Posterior cingulate gyrus (tissue), 11 donors: ENCODE data around the gene USP8.
"Not testable (repeated sequence)": the region's sequence is repeated elsewhere in the genome, so short reads cannot be mapped to it uniquely, and the experiment has no call there.

ENCODE experiments used
- DNase-seq, 10 donors: peaks; one replicate each; pipeline versions ENCODE4 v3.0.0 to v3.0.0-alpha.2; 2020 to 2021; ENCODE audit warnings: mixed read lengths in 3 of 10
- intact Hi-C: fragments of 100-400 bp; cut with DNase I; formaldehyde crosslinking; loops from one replicate; pipeline ENCODE4 v1.15.1; 2023

The USP8 gene

DNA sequence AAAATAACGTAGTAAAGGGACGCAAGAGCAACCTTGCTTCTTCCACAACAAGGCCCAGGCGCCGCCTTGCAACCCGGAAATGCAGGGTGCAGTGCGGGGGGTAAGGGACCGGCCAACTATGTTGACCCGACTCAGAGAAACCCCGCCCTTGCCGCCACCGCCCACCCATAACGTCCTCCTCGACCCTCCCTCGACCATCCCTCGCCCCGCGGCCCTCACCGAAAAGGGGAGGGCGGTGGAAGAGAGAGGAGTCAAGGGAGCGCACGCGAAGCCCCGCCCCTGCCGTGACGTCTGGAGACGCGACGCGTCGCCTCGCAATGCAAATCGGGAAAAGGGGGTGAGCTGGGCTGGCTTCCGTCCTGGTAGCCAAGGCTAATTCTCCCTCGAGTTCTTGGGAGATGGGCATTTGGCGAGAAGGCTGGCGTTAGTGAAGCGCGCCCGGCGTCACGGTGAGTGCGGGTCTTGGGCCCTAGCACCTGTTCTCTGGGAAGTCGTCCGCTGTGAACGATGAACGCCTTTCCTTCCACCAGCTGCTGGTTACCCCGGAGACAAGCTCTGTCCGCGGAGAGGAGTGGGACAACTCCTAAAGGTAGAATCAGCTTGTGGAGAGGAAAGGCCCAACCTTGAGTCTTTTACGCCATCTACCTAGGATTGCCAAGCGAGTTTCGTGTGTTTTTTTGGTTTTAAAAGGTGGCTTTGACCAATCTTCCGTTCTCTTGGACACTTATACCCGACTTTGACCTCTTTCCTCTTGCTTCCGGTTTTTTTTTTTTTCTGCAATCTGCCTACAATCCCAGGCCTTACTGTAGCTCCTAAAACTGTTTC, at the start of gene USP8:
TSS of gene USP8 (plus strand) at position 340 of the 825 bp plus-strand sequence. CDS start 14,669 bp downstream, outside the sequence.
- intact Hi-C loops = loop anchor here (1.0 to 10.0 kb wide), 3 partner anchors 70 to 1269 kb away; partner anchors contain the start of genes AP4E1 and COPS2
- DNase-seq = peak; percentile 89 to 99 (median 94)

DNA sequence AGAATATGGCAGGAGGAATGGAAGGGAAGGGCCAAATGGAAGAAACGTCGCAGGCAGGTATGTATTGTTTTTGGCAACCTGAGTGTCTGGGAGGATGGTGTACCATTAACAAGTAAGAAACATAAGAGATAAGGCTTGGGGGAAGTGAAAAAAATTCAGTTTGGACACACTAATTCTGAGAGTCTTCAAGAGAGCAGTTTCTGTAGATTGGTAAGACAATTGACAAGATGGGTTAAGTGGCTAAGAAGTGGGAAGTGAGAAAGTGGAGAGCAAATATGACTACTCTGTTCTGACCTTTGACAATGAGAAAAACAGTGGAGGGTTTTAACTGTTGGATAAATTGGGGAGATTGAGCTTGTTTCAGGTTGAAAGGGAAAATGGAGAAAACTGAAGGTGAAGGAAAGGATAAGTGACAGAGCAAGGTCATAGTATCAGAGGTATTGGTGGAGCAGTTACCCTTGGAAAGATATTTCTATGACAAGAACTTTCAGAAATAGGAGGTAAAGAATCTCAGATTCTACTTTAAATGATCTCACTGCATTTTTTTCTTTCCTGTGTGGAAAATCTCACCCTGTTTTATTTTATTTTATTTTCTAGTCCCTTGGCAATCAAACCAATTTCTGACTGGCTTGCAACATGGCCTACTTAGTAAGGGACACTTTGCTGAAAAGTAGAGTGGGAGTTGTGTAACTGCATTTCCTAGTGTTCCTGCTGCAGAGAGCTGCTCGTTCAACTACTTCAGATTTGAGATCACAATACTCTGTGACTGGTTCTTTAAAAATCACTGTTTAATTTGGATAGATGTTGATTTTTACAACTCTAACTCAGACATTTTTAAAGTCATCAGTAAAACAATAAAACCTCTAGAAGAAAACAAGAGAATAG, 46.1 kb upstream of the USP8 start:
- DNase-seq = no peak

DNA sequence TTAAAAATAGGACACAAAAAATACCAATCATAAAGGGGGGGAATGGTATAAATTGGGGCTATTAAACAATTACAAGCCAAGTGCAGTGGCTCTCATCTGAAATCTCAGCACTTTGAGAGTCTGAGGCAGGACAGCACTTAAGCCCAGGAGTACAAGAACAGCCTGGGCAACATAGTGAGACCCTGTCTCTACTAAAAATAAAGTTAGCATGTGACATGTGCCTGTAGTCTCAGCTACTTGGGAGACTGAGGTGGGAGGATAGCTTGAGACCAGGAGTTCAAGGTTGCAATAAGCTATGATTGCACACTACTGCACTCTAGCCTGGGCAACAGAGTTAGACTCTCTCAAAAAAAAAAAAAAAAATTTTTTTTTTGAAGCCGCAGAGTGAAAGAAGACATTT, 45.4 kb upstream of the USP8 start:
- intact Hi-C loops = no loop called here
- no peak for DNase-seq

More for the DNA sequence above, 46.1 kb upstream of the USP8 start:
- intact Hi-C loops = no loop called here

DNA sequence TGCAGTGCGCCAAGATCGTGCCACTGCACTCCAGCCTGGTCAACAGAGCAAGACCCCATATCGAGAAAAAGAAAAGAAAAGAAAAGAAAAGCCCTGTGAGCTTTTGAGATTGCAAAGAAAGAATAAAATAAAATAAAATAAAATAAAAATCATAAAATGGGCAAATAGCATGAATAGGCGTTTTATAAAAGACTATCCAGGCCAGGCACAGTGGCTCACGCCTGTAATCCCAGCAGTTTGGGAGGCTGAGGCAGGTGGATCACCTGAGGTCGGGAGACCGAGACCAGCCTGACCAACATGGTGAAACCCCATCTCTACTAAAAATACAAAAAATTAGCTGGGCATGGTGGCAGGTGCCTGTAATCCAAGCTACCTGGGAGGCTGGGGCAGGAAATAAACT, 44.8 kb upstream of the USP8 start:
- DNase-seq, intact Hi-C loops: not testable (repeated sequence)

DNA sequence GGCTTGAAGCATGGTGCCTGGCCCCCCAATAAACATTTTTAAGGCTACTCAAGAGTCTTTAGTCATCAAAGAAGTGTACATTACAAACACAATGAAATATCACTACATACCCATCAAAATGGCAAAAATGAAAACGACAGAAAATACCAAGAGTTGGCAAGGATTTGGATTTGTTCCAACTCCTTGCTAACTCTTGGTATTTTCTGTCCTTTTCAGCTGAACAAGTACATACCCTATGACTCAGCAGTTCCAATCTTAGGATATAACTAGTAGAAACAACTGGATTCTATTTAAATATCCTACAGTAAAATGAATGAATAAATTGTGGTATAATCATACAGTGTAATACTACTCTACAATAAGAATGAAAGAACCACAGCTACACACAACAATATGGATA, 44.1 kb upstream of the USP8 start:
- DNase-seq = no peak
- intact Hi-C loops = no loop called here

DNA sequence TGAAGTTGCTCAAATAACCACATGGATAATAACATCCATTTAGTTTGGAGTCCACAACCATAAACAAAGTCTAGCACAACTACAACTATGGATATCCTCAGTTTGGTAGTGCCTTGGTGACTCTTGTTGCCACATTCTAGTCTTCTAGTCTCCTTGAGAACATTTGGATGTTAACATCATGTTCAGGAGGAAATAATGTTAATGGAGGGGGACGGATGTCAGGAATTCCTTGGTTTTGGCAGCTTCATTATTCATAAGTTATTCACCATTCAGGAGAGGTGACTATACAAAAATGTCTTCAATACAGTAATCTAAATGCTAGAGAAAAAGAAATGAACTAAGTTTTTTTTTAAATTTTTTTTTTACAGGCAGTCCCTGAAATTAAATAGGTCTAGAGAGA, 42.8 kb upstream of the USP8 start:
- intact Hi-C loops = no loop called here
- no peak for DNase-seq

DNA sequence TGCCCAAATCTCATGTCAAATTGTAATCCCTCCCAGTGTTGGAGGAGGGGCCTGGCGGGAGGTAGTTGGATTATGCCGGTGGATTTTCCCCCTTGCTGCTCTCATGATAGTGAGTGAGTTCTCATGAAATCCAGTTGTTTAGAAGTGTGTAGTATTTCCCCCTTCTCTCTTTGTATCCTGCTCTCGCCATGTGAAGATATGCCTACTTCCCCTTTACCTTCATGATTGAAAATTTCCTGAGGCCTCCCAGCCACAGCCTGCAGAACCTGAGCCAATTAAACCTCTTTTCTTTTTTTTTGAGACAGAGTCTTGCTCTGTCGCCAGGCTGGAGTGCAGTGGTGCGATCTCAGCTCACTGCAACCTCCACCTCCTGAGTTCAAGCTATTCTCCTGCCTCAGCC, 41.8 kb upstream of the USP8 start:
- DNase-seq, intact Hi-C loops: not testable (repeated sequence)

DNA sequence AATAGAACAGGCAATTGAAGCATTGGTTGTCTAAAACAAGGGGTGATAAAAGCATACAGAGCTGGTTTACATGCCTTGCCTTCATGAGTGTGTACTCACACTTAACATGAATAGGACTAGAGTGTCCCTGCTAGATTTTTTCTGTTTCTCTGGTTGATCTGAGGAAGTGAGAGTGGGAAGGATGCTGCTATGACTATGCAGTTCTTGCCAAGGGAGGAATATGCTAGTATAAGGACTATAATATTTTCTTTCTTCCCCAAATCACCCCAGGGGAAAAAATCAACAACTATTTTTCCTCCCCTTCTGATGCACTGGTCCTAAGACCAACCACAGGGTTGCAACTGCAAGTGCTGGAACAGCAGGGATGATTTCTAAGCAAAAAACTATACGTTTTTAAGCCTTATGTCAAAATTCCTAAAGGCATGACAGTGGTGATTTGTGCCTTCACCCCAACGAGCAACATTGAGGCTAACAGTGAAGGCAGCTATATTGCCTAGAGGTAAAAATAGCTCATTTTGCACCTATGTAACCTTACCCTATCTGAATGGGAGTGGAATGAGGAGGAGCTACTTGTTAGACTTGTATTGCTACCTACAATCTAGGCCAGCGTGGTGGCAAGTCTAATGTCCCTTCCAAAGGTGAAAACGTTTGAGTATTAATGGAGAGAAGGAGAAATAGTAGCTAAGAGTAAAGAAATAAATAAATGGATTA, 33.5 kb upstream of the USP8 start:
- intact Hi-C loops = no loop called here
- no peak for DNase-seq

DNA sequence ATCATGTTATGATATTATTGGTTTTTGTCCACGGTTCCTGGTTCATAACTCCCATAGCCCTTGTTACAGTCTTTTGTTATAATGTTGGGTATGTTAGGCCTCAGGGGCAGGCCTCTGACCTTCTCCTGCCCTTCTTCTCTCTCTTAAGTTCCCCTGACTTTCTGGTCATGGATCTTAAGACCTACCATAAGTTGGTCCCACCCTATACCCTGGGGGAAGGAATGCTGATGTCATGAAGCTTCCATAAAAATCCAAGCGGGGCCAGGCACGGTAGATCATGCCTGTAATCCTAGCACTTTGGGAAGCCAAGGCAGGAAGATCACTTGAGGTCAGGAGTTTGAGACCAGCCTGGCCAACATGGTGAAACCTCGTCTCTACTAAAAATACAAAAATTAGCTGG, 32.6 kb upstream of the USP8 start:
- intact Hi-C loops, DNase-seq: not testable (repeated sequence)

DNA sequence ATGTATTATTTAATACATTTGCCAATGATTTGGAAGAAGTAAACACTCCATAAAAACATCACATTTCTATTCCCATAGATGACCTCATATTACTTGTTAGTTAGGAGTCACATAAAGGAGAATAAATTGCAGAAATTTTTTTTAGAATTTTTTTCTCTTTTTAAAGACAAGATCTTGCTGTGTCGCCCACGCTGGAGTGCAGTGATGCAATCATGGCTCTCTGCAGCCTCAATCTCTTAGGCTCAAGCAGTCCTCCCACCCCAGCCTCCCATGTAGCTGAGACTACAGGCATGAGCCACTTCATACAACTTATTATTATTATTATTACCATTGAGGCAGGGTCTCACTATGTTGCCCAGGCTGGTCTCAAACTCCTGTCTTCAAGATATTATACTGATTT, 12.3 kb upstream of the USP8 start:
- intact Hi-C loops = no loop called here
- DNase-seq = no peak

DNA sequence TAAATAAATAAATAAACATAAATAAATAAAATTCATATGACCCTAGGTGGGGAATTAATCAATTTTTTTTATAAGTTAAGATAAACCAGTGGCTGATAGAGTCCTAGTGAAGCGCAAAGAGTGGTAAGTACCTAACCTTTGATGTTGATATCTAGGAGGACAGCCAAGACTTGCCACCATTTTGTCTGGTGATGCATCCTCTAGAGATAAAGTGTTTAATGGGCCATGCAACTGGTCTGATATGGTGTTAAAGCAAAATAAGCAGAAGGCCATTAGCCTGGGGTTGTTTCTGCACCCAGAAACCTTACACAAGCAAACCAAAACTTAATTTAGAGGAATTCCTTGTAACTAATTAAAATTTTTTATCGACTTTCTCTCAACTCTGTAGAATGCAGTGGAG, 9.6 kb upstream of the USP8 start:
- no peak for DNase-seq
- intact Hi-C loops = no loop called here

DNA sequence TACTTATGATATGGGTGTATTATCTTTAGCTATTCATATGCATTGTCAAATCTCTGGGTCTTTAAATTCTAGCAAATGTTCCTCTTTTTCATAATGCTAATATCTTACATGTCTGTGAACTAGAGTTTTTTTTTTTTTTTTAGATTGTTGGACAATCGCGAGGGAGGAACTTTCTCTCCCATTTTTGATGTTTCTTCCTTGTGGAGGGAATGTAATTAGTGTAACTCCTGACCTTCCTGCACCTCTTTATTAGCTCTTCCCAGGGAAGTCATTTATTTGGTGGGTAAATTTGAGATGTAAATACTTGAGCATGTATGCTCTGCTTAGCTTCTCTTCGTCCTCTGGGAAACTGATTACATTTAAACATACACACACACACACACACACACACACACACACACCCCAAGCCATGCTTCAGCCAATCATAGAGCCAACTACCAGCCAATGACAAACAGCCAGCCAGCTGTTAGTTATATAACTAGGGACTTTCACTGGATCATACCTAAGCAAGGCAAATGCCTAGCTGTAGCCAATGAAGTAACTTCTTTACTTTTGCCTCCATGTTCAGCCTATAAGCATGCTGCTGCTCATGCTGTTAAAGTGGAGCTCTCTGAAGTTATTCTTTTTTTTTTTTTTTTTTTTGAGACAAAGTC, 8.3 kb upstream of the USP8 start:
- no peak for DNase-seq
- intact Hi-C loops = no loop called here

DNA sequence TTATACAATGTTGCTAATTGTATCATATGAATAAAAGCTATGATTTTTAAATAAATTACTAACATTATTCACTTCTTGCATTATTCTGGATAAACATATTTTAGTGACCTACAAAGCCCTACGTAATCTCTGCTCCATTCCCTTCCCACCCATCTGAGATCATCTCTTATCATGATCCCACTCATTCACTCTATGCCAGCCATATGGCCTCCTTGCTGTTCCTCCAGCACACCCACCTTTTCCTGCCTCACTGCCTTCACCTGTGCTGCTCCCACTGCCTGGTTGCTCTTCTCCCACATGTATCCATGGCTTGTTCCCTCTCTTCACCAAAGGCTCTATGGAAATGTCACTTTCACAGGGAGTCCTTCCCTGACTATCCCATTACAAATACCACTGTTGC, 7.3 kb upstream of the USP8 start:
- intact Hi-C loops = no loop called here
- no peak for DNase-seq

DNA sequence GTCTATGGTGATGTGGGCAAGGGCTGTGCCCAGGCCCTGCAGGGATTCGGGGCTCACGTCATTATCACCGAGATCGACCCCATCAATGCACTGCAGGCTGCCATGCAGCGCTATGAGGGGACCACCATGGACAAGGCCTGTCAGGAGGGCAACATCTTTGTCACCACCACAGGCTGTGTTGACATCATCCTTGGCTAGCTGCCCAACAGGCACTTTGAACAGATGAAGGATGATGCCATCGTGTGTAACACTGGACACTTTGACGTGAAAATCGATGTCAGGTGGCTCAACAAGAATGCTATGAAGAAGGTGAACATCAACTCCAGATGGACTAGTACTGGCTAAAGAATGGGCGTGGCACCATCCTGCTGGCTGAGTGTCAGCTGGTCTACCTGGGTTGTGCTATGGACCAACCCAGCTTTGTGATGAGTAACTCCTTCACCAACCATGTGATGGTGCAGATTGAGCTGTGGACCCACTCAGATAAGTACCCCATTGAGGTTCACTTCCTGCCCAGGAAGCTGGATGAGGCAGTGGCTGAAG, 6.1 kb upstream of the USP8 start:
- DNase-seq = no peak
- intact Hi-C loops = no loop called here

DNA sequence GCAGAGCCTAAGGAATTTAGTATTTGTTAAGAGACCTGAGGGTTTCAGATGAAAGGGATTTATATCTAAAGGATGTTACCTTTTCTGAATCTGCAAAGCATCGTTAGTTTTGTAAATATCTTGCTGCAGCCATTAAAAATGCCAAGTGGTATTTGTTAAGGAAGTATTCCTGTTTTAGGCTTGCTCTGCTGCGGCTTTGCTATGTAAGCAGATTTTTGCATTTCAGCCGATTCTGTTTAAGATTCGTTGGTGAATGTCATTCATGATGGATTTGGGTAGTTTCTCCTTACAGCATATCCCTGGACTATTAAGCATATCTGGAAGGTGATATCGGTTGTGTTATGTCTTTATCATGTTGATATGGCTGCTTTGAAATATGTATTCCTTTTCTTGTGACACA, 1.0 kb downstream of the USP8 start:
- intact Hi-C loops = loop anchor here (10.0 kb wide), 1 partner anchor 1270 kb away; the partner anchor contains the start of gene COPS2
- DNase-seq = no peak

DNA sequence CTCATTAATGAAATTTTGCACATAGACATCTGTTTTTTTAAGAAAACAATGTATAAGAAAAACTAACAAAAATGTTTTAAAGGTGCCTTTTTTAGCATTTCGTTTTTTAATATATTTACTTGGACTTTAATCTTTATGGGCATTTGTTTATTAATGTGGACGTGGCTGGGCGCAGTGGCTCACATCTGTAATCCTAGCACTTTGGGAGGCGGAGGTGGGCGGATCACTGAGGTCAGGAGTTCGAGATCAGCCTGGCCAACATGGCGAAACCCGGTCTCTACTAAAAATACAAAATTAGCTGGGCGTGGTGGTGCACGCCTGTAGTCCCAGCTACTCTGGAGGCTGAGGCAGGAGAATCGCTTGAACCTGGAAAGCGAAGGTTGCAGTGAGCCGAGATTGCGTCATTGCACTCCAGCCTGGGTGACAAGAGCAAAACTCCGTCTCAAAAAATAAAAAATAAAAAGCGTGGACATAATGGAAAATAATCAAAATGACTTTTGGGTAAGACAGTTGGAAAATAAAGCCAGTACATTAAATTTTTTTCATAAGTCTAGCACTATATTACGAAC, 1.6 kb downstream of the USP8 start:
- DNase-seq = not testable (repeated sequence)
- intact Hi-C loops = loop anchor here (10.0 kb wide), 1 partner anchor 1271 kb away; the partner anchor contains the start of gene COPS2

DNA sequence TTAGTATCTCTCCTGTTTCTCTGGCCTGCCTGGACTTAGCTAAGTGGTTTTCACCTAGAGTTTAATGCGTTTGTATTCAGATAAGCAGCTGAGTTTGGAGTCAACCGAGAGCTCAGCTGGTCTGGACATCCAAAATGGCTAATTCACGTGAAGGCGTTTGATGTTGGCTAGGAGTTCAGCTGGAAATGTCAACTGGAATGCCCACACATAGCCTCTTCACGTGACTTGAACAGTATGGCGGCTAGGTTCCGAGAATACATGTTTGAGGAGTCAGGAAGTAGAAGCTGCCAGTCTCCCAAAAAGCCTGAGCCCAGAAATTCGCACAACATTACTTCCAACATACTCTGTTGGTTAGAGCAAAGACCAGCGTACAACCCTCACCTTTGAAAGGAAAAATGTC, 2.2 kb downstream of the USP8 start:
- no peak for DNase-seq
- intact Hi-C loops = loop anchor here (10.0 kb wide), 1 partner anchor 1272 kb away; the partner anchor contains the start of gene COPS2

DNA sequence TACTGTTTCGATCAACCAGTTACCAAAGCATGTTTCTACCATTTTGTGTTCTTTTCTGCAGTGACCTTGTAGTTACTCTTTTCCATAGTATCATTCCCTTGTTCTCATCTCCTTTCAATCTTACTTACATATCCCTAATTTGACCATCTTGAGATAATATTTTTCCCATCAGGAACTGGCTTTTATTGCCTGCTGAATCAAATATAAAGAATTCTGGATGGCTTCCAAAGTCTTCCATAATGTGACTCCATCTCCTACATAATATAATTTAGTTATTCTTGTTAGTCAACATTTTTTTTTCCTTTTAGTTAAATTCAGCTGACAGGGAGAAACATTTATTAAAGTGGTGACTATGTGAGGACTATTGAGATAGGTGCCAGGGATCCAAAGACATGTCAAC, 7.0 kb downstream of the USP8 start:
- no peak for DNase-seq
- intact Hi-C loops = no loop called here

DNA sequence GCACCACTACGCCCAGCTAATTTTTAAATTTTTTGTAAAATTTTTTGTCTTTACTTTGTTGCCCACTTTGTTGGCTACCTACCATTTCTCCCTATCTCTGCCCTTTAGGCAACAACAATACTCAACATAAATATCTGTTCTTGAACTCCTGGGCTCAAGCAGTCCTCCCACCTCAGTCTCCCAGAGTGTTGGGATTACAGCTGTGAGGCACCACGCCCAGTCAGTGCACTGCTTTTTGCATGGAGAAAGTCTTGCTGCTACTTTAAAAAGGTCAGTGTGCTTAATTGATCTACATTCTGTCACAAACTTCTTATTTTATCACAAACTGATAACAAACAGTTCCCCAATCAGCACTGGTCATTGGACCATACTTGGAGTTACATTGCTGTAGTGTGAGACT, 8.0 kb downstream of the USP8 start:
- intact Hi-C loops = no loop called here
- no peak for DNase-seq

DNA sequence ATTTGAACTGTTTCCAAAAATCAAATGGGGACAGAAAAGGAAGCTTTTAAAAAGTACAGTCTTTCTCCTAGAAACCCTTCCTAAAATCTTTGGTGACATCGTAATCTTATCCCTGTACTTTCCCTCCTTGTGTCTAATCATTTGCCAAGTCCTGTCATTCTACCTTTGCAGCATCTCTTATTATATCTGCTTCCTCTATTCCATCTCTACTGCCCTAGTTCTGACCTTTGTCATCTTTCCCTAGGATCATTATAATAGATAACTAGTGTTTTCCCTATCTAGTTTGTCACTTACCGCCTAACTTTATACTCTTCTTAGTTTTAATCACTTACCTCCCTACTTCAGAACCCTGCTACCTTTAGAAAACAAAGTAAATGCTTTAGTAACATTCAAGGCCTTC, 11.6 kb downstream of the USP8 start:
- DNase-seq = no peak
- intact Hi-C loops = no loop called here
